Kidney capillary endothelial cell (primary cell): Measurements from ENCODE around the gene YJU2.
"Not testable (repeated sequence)": the region's sequence is repeated elsewhere in the genome, so short reads cannot be mapped to it uniquely, and the experiment has no call there.

Experiments used
- DNase-seq: peaks from one replicate; pipeline ENCODE4 v3.0.0-alpha.2; 2018; ENCODE audit warnings: low spot score

The YJU2 gene

DNA sequence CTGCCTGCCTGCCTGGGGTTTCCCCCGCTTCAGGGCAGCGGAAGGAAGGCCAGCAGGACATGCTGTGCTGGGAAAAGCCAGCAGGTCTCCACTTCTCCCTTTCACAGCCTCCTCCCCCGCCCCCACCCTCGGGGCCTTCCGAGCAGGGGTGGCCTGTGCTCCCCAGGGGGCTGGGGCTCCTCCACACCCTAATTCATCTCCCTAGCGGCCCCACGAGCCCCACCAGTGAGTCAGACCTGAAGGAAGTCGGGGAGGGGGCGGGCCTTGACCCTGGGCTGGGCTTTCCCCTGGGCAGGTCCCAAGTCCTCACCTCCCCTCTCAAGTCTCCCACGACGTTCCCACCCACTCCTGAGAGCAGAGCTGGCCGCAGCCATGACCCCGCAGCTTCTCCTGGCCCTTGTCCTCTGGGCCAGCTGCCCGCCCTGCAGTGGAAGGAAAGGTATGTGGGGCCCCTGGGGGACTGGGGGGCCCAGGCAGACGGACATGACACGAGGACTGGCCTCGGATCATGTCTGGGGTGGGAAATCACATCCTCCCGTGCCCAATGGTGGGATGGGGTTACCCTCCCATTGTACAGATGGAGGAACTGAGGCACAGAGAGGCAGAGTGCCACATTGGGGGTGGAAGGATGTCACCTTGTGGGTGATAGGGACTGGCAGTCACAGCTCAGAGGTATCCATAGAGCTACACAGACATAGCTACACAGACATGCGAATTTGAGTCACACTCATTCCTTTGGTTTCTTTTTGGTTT is 17.5 kb upstream of the YJU2 start, which contains the start of gene EBI3:
Gene EBI3 (plus strand): TSS at position 345 of the 753 bp plus-strand sequence. CDS start 28 bp downstream, at position 373.
- DNase-seq, result no peak

DNA sequence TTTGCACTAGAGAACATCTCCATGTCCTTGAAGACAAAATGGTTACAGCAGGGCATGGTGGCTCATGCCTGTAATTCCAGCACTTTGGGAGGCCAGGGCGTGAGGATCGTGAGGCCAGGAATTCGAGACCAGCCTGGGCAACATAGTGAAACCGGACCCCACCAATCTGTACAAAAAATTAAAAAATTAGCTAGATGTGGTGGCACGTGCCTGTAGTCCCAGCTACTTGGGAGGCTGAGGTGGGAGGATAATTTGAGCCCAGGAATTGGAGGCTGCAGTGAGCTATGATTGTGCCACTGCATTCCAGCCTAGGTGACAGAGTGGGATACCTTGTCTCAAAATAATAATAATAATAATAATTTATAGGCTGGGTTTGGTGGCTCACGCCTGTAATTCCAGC is 16.6 kb upstream of the YJU2 start:
- not testable (repeated sequence) for DNase-seq

DNA sequence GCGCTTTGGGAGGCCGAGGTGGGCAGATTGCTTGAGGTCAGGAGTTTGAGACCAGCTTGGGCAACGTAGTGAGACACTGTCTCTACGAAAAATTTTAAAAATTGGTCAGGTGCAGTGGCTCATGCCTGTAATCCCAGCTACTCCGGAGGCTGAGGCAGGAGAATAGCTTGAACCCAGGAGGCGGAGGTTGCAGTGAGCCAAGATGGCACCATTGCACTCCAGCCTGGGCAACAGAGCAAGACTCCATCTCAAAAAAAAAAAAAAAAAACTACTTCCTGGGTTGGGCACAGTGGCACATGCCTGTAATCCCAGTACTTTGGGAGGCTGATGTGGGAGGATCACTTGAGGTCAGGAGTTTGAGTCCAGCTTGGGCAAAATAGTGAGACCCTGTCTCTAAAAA is 15.4 kb upstream of the YJU2 start:
- not testable (repeated sequence) for DNase-seq

DNA sequence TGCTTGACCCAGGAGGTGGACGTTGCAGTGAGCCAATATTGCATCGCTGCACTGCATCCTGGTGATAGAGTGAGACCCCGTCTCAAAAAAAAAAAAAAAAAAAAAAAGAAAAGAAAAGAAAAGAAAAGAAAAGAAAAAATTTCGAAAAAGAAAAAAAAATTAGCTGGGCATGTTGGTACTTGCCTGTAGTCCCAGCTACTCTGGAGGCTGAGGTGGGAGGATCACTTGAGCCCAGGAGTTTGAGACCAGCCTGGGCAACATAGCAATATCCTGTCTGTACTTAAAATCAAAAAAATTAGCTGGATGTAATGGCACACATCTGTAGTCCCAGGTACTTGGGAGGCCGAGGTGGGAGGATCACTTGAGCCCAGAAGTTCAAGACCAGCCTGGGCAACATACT is 14.7 kb upstream of the YJU2 start:
- not testable (repeated sequence) for DNase-seq

DNA sequence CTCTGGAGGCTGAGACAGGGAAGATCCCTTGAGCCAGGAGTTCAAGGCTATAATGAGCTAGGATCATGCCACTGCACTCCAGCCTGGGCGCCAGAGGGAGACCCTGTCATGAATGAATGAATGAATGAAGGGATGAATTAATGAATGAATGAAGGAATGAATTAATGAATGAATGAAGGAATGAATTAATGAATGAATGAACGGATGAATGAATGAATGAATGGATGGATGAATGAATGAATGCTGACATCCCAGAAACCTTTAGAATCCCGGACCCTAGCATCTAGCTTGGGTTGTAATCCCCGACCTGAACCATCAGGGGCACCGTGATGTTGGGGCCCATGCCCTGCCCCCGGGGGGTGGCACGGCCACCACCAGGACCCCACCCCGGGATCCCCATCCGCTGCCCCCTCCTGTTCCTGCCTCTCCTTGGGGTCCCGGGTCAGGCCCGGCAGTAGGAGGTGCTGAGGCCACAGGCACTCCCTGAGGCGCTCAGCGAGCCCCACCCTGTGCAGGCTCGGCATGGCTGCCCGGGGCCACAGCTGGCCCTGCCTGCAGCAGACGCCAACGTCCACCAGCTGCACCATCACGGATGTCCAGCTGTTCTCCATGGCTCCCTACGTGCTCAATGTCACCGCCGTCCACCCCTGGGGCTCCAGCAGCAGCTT is 14.1 kb upstream of the YJU2 start:
- DNase-seq, result no peak

DNA sequence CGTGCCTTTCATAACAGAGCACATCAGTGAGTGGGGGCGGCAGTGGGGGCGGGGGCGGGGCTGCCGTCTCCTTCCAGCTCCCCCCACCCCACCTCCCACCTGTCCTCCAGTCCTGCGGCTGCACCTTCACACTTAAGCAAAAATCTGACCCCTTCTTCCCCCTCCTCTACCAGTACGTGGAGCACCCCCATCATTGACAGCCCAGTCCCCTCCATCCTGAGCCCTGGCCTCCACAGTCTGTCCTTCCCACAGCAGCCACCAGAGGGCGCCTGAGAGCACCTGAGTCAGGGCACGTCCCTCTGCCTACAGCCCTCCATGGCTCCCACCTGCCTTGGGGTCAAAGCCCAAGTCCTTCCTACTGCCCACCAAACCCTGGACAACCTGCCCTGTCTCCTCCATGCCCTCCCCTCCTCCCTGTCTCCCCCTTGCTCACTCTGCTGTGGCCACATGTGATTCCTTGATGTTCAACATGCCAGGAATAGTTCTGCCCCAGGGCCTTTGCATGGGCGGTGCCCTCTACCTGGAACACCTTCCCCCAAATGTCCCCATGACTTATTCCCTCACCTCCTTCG is 13.5 kb upstream of the YJU2 start:
- DNase-seq, result no peak

DNA sequence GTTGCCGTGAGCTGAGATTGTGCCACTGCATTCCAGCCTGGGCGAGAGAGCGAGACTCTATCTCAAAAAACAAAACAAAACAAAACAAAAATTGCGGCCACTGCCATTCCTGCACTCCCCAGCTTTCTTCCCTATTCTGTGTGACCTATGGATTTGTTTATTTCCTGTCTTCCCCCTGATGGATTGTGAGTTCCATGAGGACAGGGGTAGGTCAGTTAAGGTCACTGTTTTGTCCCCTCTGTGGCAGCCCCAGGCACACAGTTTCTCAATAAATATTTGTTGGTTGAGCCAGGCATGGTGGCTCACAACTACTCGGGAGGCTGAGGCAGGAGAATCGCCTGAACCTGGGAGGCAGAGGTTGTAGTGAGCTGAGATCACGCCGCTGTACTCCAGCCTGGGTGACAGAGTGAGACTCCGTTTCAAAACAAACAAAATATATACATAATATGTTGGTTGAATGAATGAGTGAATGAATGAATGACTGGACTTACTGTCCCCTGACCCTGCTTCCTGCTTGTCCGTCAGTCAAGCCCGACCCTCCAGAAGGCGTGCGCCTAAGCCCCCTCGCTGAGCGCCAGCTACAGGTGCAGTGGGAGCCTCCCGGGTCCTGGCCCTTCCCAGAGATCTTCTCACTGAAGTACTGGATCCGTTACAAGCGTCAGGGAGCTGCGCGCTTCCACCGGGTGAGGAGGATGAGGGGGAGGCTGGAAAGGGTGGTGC is 12.6 kb upstream of the YJU2 start:
- no peak for DNase-seq

DNA sequence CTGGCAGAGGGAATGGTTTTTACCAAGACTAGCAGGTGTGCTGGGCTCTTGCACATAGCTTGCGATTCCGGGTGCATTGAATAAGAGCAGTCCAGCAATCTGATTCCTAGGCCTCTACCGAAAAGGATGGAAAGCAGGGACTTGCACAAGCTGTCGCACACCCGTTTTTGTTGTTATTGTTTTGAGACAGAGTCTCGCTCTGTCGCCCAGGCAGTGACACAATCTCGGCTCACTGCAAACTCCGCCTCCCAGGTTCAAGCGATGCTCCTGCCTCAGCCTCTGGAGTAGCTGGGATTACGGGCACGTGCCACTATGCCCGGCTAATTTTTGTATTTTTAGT is 12.0 kb upstream of the YJU2 start:
- no peak for DNase-seq

DNA sequence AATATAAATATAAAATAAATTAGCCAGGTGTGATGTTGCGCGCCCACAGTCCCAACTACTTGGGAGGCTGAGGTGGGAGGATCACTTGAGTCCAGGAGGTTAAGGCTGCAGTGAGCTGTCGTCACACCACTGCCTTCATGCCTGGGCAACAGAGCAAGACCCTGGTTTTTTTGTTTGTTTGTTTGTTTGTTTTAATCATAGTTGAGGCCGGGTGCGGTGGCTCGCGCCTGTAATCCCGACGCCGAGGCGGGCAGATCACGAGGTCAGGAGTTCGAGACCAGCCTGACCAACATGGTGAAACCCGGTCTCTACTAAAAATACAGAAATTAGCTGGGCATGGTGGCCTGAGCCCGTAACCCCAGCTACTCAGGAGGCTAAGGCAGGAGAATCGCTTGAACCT is 9.4 kb upstream of the YJU2 start:
- DNase-seq, result not testable (repeated sequence)

DNA sequence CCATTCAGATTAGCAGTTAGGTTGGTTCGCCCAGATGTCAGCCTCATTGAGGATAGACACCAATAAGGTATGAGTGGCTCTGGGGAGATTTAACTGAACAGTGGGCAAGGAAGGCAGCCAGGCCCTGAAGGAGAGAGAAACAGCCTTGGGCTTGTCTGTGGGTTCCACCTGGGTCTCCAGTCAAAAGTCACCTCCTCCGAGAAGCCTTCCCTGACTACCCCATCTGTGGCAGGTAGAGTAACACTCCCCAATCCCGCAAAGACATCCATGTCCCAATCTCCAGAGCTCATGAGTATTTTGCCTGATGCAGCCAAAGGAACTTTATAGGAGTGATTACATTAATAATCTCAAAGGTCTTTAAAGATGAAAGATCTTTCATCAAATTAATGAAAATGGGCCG is 8.0 kb upstream of the YJU2 start:
- DNase-seq, result no peak

DNA sequence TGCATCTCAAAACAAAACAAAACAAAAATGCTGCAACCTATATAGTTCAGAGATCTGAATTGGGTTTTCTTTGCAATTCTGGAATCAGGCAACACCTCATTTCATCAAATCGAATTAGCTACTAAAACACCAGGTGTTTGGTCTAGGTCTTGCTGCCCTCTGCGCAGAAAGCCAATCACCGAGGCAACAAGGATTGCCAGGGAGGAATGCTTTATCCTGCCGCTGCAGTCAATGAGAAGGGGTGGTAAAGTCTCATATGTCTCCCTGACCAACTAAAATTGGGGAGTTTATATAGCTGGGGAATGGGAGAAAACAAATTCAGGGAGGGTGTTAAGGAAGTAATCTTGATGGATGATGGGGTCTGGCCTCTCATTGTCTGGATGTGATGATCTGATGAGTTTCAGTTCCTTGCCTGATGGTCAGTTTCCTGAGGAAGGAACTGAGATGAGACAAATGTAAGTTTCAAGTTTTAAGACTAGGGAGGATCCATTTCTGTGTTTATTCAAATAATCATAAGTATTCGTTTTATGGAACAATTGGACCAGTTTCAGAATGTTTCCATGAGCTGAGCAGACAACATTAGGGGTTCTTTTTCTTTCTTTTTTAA is 5.0 kb upstream of the YJU2 start:
- peak; percentile 41 for DNase-seq

DNA sequence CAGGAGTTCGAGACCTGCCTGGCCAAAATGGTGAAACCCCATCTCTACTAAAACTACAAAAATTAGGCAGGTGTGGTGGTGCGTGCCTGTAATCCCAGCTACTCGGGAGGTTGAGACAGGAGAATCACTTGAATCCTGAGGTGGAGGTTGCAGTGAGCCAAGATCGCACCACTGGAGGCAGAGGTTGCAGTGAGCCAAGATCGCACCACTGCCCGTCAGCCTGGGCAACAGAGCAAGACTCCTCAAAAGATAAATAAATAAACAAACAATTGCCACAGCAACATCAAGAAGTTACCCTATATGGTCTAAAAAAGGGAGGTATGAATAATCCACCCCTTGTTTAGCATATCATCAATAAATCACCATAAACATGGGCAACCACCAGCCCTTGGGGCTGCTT is 942 bp upstream of the YJU2 start:
- not testable (repeated sequence) for DNase-seq

DNA sequence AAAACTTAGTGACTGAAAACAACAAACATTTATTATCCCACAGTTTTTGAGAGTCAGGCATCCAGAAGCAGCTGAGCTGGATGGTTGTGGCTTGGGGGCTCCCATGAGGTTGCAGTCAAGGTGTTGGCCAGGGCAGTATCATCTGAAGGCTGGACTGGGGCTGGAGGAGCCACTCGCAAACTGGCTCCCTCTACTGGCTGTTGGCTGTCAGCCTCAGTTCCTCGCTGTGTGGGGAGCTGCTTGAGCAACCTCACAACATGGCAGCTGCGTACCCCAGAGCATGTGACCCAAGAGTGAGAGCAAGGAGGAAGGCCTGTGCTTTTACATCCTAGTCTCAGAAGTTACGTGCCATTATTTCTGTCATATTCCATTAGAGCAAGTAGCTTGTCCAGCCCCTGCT is 9.7 kb downstream of the YJU2 start:
- no peak for DNase-seq

DNA sequence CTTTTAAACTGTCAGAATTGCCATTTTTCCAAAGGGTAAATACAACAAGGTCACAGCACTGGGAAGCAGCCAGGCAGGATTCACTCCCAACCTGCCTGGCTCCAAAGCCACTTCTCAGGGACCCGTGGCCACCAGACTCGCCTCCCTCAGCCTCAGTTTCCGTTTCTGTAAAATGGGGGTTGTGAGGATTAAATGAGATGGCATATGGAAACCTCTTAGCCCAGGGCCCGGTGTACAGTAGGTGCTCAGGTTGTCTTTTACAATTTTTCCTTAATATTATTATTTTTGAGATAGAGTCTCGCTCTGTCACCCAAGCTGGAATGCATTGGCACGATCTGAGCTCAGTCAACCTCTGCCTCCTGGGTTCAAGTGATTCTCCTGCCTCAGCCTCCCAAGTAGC is 10.1 kb downstream of the YJU2 start:
- DNase-seq, result no peak

DNA sequence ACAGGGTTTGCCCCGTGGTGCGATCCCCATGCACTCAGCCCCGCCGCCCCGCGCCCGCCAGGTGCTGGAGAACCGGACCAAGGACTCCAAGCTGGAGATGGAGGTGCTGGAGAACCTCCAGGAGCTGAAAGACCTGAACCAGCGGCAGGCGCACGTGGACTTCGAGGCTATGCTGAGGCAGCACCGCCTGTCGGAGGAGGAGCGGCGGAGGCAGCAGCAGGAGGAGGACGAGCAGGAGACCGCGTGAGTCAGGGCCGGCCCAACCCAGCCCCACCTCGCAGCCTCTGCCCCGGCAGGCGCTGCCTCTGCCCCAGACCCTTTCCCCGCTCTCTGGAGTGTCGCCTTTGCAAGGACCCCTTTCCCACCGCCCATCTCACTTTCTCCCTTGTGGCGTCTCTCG is 11.3 kb downstream of the YJU2 start:
- DNase-seq, result no peak

DNA sequence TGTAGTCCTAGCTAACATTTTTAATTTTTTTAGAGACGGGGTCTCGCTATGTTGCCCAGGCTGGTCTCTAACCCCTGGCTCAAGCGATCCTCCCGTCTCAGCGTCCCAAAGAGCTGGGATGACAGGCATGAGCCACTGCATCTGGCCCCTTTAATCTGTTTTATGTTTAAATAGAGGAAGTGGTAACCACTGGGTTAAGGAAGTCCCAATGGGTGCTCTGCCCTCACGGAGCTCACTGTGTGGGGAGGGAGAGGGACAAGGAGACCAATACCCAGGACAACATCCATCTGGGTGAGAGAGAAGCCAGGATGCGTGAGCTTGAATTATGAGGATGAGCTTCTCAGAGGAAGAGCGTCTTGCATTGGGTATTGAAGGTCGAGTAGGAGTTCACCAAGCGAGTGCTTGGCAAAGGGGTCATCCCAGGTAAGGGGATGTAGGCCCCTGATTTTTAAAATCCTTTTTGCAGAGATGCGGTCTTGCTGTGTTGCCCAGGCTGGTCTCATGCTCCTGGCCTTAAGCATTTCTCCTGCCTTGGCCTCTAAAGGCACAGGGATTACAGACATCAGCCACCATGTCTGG is 13.8 kb downstream of the YJU2 start:
- no peak for DNase-seq

DNA sequence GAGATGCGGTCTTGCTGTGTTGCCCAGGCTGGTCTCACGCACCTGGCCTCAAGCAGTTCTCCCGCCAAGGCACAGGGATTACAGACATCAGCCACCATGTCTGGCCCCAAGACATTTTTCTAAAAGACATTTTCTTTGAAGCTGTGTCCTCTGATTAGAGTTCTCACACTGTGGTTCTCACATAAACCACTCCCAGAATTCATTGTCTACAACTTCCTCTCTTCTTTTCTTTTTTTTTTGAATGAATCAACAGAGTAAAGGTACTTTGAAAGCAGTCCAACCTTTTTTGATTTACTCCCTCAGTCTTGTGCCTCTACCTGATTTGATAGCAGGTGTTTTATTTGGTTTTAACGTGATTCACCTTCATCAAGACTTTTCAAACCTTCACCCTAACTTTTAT is 17.9 kb downstream of the YJU2 start:
- no peak for DNase-seq

DNA sequence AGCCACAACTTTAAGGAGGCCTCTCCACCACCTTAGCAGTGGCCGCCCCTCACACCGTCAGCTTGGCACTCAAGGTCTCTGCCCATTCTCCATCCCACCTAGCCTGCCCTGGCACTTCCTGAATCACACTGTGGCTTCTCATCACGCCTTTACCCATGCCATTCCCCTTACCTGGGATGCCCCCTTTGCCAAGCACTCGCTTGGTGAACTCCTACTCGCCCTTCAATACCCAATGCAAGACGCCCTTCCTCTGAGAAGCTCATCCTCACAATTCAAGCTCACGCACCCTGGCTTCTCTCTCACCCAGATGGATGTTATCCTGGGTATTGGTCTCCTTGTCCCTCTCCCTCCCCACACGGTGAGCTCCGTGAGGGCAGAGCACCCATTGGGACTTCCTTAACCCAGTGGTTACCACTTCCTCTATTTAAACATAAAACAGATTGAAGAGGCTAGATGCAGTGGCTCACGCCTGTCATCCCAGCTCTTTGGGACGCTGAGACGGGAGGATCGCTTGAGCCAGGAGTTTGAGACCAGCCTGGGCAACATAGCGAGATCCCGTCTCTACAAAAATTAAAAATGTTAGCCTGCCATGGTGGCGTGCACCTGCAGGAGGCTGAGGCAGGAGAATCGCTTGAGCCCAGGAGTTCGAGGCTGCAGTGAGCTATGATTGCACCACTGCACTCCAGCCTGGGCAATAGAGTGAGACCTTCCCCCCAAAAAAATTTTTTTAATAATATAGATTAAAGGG is 19.5 kb downstream of the YJU2 start:
- DNase-seq, result no peak

DNA sequence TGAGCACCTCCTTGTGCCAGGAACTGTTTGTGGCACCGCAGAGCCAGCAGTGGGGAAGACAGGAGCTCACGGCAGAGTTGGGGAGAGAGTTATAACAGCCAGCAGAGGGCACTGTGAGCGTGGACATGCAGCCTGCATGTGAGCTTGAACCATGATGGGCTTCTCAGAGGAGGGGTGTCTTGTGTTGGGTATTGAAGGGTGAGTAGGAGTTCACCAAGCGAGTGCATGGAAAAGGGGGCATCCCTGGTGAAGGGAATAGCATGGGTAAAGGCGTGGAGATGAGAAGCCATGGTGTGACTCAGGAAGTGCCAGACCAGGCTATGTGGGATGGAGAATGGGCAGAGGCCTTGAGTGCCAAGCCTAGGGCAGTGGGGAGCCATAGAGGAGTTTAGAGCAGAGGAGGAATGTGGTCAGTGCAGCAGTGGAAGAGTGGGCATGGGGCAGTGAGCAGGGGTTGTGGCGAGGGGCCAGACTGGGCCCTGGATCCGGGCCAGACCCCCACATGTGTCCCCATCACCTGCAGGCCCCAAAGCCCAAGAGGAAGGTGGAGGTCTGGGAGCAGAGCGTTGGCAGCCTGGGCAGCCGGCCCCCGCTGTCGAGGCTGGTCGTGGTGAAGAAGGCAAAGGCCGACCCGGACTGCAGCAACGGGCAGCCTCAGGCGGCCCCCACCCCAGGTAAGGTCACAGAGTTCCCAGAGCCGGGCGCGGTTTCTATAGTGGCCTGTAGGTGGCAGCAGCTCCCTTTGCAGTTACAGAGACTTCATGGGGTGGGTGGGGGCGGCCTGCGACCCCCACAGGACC is 20.4 kb downstream of the YJU2 start:
- DNase-seq, result peak; percentile 26
